DOHH2 (cell line): Measurements from ENCODE around the gene OR8D1.
"Not testable (repeated sequence)": the region's sequence is repeated elsewhere in the genome, so short reads cannot be mapped to it uniquely, and the experiment has no call there.

Source experiments
- H3F3A ChIP-seq: fragments of 200-600 bp; sonication (generic), shearing (Covaris generic); 2 replicates; pipeline ENCODE4 v1.6.0; 2016; ENCODE audit warnings: antibody characterized with exemption, mild to moderate bottlenecking; ENCODE audit not compliant: control insufficient read depth, insufficient read depth
- H3K27ac ChIP-seq: fragments of 200-600 bp; sonication (generic); 2 replicates; pipeline ENCODE4 v1.5.1; 2014; ENCODE audit warnings: low read depth, mild to moderate bottlenecking, low read length, moderate library complexity
- H3K27me3 ChIP-seq: fragments of 200-600 bp; sonication (generic); 2 replicates; pipeline ENCODE4 v1.6.1; 2014; ENCODE audit warnings: mild to moderate bottlenecking, low read length, mixed read lengths; ENCODE audit not compliant: control insufficient read depth
- H3K36me3 ChIP-seq: fragments of 200-600 bp; sonication (generic); 2 replicates; pipeline ENCODE4 v1.6.1; 2014; ENCODE audit warnings: mild to moderate bottlenecking, low read length, moderate library complexity, mixed read lengths; ENCODE audit not compliant: control insufficient read depth
- H3K4me1 ChIP-seq: fragments of 200-600 bp; sonication (generic); 2 replicates; pipeline ENCODE4 v1.6.1; 2014; ENCODE audit warnings: mild to moderate bottlenecking, low read length, mixed read lengths; ENCODE audit not compliant: control insufficient read depth
- H3K4me2 ChIP-seq: fragments of 200-600 bp; sonication (generic); 2 replicates; pipeline ENCODE4 v1.6.0; 2014; ENCODE audit warnings: mild to moderate bottlenecking, low read length, moderate library complexity
- H3K4me3 ChIP-seq: fragments of 200-600 bp; sonication (generic); 2 replicates; pipeline ENCODE4 v1.5.1; 2014; ENCODE audit warnings: mild to moderate bottlenecking, low read length, mixed read lengths
- H3K79me2 ChIP-seq: fragments of 200-600 bp; sonication (generic); 2 replicates; pipeline ENCODE4 v1.6.1; 2014; ENCODE audit warnings: mild to moderate bottlenecking, low read length, mixed read lengths; ENCODE audit not compliant: control insufficient read depth
- H3K9me2 ChIP-seq: fragments of 200-600 bp; sonication (generic); replicated peaks from 2 replicates; pipeline ENCODE4 v1.6.1; 2014; ENCODE audit warnings: mild to moderate bottlenecking, low read length, mixed read lengths; ENCODE audit not compliant: control insufficient read depth
- H3K9me3 ChIP-seq: fragments of 200-600 bp; sonication (generic); 2 replicates; pipeline ENCODE4 v1.6.1; 2014; ENCODE audit warnings: antibody characterized with exemption, low read length, mixed read lengths; ENCODE audit not compliant: control insufficient read depth, insufficient read depth
- H4K20me1 ChIP-seq: fragments of 200-600 bp; sonication (generic); 2 replicates; pipeline ENCODE4 v1.6.0; 2014; ENCODE audit warnings: low read depth, mild to moderate bottlenecking, antibody characterized with exemption, low read length, moderate library complexity; ENCODE audit not compliant: control insufficient read depth, insufficient read depth
- CTCF ChIP-seq: fragments of 200-600 bp; sonication (generic); IDR thresholded peaks from one replicate; pipeline ENCODE4 v1.5.1; 2014; ENCODE audit warnings: antibody characterized with exemption, mild to moderate bottlenecking, low read depth, low read length; ENCODE audit not compliant: poor library complexity, severe bottlenecking
- EZH2phosphoT487 ChIP-seq: fragments of 200-600 bp; sonication (generic); IDR thresholded peaks from 2 replicates; pipeline ENCODE4 v1.6.1; 2017; ENCODE audit warnings: borderline replicate concordance, mild to moderate bottlenecking, antibody characterized with exemption, low read length, moderate library complexity, mixed read lengths

The OR8D1 gene

GRCh38 chr11:124274000-124274399 lies 39.7 kb downstream of the OR8D1 start:
- Histone ChIP-seq H3K27me3 (no peaks in the 10 kb centered on the region), H3K4me2 (no peak overlapping the region), H3K4me3 (no peak overlapping the region), H3K9me2 (no peaks in the 10 kb centered on the region), H3F3A (no peaks in the 10 kb centered on the region), H3K27ac (no peak overlapping the region), H3K9me3 (no peaks in the 10 kb centered on the region), H3K79me2 (no peaks in the 10 kb centered on the region), H3K4me1 (no peaks in the 10 kb centered on the region), H3K36me3 (no peaks in the 10 kb centered on the region), H4K20me1 (no peaks in the 10 kb centered on the region)
- no peak for TF ChIP-seq CTCF
- no peak for TF ChIP-seq EZH2phosphoT487

GRCh38 chr11:124270886-124271285 lies 42.9 kb downstream of the OR8D1 start:
- H3F3A ChIP-seq, H3K9me3 ChIP-seq, H3K4me1 ChIP-seq, H3K27ac ChIP-seq, H3K27me3 ChIP-seq, H3K36me3 ChIP-seq, H3K4me2 ChIP-seq, H4K20me1 ChIP-seq, H3K4me3 ChIP-seq, H3K9me2 ChIP-seq, H3K79me2 ChIP-seq: not testable (repeated sequence)

GRCh38 chr11:124265041-124265440 lies 48.7 kb downstream of the OR8D1 start:
- H4K20me1 ChIP-seq, H3K79me2 ChIP-seq, H3K27ac ChIP-seq, H3K27me3 ChIP-seq, H3F3A ChIP-seq, H3K9me2 ChIP-seq, H3K9me3 ChIP-seq, H3K4me2 ChIP-seq, H3K36me3 ChIP-seq, H3K4me3 ChIP-seq, H3K4me1 ChIP-seq: not testable (repeated sequence)

- H3F3A ChIP-seq, result no peaks in the 10 kb centered on the region
- no peaks in the 10 kb centered on the region for H3K9me2 ChIP-seq
- no peaks in the 10 kb centered on the region for H3K36me3 ChIP-seq
- no peaks in the 10 kb centered on the region for H3K79me2 ChIP-seq
- H3K4me1 ChIP-seq, result no peaks in the 10 kb centered on the region
- H3K4me3 ChIP-seq, result no peak within 1 kb of the TSS
- TF ChIP-seq EZH2phosphoT487, result no peak
- TF ChIP-seq CTCF, result no peak
- H3K4me2 ChIP-seq, result no peak within 1 kb of the TSS
- H4K20me1 ChIP-seq, result no peaks in the 10 kb centered on the region
- no peak within 1 kb of the TSS for H3K27ac ChIP-seq
- H3K27me3 ChIP-seq, result 0 out of 2 replicates have a peak, but pooled peaks cover 4% of the 10 kb centered on the region
- no peaks in the 10 kb centered on the region for H3K9me3 ChIP-seq
These were observed 57.7 kb downstream of the OR8D1 start, which contains the start of gene OR8G5 for GRCh38 chr11:124256076-124256475. OR8G5 (plus strand) TSS chr11:124256376; CDS start chr11:124264932, 8,556 bp downstream.
